Measurements from ENCODE around the gene WBP2NL. TPM values are rescaled to one million over a fixed set of nuclear protein-coding genes. Genes with fewer than 3 reads are reported as not detected.

WBP2NL gene
- polyA plus RNA-seq, 2 of the 4 experiments (the other 2 are of a cell fraction), result 0.10 to 0.14 TPM

DNA sequence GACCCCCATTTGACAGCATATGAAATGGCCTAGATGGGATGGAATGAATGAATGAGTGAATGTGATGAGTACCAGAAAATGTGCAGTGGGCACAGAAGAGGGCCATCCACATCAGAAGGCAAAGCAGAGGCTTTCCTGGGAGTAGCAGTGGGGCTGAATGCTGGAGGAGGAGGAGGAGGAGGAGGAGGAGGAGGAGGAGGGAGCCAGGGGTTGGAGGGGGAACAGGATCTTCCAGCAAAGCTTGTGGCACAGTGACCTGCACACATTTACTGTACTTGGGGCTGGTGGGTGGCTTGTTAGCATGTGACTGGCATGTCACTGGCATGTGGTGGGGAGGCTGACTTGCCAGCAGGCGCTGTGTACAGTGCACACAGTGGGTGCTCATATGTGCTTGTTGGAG lies 19.9 kb upstream of the WBP2NL start:
- H3K27ac ChIP-seq, result no peak overlapping the region
- ChIA-PET CTCF (no interaction called here), POLR2A (no interaction called here)
- ATAC-seq (no peak), FAIRE-seq (no peak), DNase-seq (ENCODE audit: low read depth in 1 of 2, low spot score in 1 of 2) (no peak)
- H3K4me1 ChIP-seq, result no peaks in the 10 kb centered on the region
- WGBS (ENCODE audit: missing lambda C conversion rate), result 100% methylated on average over 1 of the region's 1 CpG
- H3K4me2 ChIP-seq, result no peak overlapping the region
- H3K9me3 ChIP-seq, result no peaks in the 10 kb centered on the region
- H3K4me3 ChIP-seq, result no peak overlapping the region
- TF ChIP-seq RFX5 (IDR thresholded peaks at IDR 0.05) (no peak), NFE2L2 (conservative IDR thresholded peaks at IDR 0.05; ENCODE audit: low read length) (no peak), ZSCAN20 (CRISPR knock-in tag; IDR thresholded peaks at IDR 0.05) (no peak), MAFK (IDR thresholded peaks at IDR 0.05; ENCODE audit: partially characterized antibody) (no peak), CHD4 (IDR thresholded peaks at IDR 0.05; ENCODE audit: borderline replicate concordance) (no peak), POLR2AphosphoS2 (conservative IDR thresholded peaks at IDR 0.05; ENCODE audit: low read length) (no peak), KDM1A (IDR thresholded peaks at IDR 0.05; ENCODE audit: low read depth) (no peak), CBX8 (IDR thresholded peaks at IDR 0.05) (no peak), ZC3H11A (IDR thresholded peaks at IDR 0.05) (no peak), HMGXB4 (CRISPR knock-in tag; IDR thresholded peaks at IDR 0.05; ENCODE audit: borderline replicate concordance) (no peak), ESRRA (IDR thresholded peaks at IDR 0.05; ENCODE audit: borderline replicate concordance, low read length) (no peak), JUNB (IDR thresholded peaks at IDR 0.05) (no peak), CTCF (IDR thresholded peaks at IDR 0.05) (no peak)
- TF ChIP-seq, protein P1, sequence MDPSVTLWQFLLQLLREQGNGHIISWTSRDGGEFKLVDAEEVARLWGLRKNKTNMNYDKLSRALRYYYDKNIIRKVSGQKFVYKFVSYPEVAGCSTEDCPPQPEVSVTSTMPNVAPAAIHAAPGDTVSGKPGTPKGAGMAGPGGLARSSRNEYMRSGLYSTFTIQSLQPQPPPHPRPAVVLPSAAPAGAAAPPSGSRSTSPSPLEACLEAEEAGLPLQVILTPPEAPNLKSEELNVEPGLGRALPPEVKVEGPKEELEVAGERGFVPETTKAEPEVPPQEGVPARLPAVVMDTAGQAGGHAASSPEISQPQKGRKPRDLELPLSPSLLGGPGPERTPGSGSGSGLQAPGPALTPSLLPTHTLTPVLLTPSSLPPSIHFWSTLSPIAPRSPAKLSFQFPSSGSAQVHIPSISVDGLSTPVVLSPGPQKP (IDR thresholded peaks at IDR 0.05; ENCODE audit: low read depth, low read length), result no peak
- TF ChIP-seq, protein P2, sequence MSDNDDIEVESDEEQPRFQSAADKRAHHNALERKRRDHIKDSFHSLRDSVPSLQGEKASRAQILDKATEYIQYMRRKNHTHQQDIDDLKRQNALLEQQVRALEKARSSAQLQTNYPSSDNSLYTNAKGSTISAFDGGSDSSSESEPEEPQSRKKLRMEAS (IDR thresholded peaks at IDR 0.05), result no peak

DNA sequence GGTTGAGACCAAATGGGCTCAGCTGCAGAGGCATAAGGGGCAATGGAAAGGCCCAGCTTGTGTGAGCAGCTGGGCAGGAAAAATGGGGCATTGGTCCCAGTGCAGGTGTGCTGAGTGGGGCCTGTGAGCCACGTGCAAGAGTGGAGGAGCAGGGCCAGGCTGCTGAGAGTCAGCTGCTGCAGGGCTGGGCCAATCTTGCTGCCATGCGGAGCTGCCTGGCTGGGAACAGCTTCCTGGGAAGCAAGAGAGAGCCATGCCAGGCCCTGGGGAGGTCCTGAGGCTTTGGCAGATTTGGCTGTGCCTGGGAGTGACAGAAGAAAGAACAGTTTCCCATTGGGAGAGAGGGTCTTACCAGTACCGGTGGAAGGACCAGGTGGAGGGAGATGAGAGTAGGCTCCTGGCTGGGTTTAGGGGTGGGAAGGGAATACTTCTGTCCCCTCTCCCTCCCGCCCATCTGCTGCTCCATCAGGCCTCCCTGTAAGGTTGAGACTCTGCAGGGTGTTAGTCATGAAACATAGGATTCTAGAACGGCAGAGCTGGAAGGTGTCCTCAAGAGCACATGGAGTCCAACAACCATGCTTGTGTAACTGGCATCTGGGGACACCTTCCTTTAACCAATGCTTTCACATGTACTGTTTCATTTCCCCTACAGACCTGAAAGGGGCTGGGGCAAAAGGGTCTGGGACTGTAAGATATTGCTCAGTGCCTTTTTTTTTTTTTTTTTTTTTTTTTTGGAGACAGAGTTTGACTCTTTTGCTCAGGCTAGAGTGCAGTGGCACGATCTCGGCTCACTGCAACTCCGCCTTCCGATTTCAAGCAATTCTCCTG lies 19.0 kb upstream of the WBP2NL start:
- TF ChIP-seq TFCP2L1 (CRISPR knock-in tag; IDR thresholded peaks at IDR 0.05) (no peak), CEBPB (IDR thresholded peaks at IDR 0.05) (no peak), HOXB5 (CRISPR knock-in tag; IDR thresholded peaks at IDR 0.05) (no peak), SMC3 (IDR thresholded peaks at IDR 0.05) (no peak), POLR2A (IDR thresholded peaks at IDR 0.05; ENCODE audit: low read length) (no peak), POLR2AphosphoS2 (conservative IDR thresholded peaks at IDR 0.05; ENCODE audit: low read length) (no peak), HDAC2 (IDR thresholded peaks at IDR 0.05) (no peak)
- POLR2A ChIA-PET, result no interaction called here
- 76% methylated on average over 9 of the region's 9 CpGs for WGBS (ENCODE audit: missing lambda C conversion rate)
- H3K4me3 ChIP-seq, result no peak overlapping the region
- H3K4me2 ChIP-seq, result no peak overlapping the region
- no peaks in the 10 kb centered on the region for H3K9me3 ChIP-seq
- FAIRE-seq (no peak), DNase-seq (ENCODE audit: low read depth in 1 of 2, low spot score in 1 of 2) (no peak), ATAC-seq (no peak)
- CTCF ChIA-PET, result no interaction called here
- H3K4me1 ChIP-seq, result no peaks in the 10 kb centered on the region
- H3K27ac ChIP-seq, result no peak overlapping the region

All from A549 (cell line).